NCI-H1436 treated with DMSO at 0.1 percent for 48 hours (cell line): ENCODE measurements around the gene BSND.

ENCODE experiments used
- DNase-seq: peaks from one replicate; lab custom pipeline; 2025; lab: John Stamatoyannopoulos, UW

Gene BSND

DNA sequence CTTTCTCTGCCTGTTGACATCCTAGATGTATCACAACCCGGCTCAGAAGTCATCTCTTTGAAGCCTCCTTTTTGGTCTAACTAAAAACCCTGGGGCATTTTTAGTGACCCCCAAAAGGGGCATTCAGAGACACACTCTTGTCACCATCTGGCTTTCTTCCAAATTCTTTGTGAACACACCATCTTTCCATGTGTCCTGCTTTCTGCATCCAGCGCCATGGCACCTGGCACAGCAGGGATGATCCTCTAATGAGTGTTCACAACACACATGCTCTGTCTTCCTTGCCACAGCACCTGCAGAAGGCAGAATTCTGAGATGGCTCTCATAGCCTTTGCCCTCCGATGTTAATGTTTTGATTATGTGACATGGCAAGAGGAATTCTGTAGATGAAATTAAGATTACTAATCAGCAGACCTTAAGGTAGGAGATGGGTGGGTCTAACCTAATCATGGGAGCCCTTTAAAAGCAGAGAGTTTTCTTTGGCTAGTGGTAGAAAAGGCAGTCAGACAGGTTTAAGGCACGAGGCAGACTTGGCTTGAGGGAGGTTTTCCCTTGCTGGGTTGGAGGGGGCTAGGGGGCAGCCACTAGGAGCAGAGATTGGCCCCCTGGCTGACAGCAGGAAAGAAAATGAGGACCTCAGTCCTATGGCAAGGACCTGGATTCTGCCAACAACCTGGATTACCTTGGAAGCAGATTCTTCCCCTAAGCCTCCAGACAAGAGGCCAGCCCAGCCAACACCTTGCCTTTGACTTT lies 23.2 kb upstream of the BSND start:
- DNase-seq, result no peak

DNA sequence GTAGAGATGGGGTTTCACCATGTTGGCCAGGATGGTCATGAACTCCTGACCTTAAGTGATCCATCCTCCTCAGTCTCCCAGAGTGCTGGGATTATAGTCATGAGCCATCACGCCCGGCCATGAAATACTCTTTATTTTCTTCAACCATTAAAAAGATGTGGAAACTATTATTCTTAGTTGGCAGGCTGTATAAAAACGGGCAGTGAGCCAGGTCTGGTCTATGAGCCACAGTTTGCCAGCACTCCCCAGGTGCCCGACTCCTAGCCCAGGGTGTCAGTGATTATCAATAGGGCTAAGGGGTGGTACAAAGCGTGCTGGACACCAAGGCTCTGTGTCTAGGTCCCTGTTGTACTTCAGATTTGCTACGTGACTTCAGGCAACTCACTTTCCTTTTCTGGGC lies 22.0 kb upstream of the BSND start:
- DNase-seq, result no peak

DNA sequence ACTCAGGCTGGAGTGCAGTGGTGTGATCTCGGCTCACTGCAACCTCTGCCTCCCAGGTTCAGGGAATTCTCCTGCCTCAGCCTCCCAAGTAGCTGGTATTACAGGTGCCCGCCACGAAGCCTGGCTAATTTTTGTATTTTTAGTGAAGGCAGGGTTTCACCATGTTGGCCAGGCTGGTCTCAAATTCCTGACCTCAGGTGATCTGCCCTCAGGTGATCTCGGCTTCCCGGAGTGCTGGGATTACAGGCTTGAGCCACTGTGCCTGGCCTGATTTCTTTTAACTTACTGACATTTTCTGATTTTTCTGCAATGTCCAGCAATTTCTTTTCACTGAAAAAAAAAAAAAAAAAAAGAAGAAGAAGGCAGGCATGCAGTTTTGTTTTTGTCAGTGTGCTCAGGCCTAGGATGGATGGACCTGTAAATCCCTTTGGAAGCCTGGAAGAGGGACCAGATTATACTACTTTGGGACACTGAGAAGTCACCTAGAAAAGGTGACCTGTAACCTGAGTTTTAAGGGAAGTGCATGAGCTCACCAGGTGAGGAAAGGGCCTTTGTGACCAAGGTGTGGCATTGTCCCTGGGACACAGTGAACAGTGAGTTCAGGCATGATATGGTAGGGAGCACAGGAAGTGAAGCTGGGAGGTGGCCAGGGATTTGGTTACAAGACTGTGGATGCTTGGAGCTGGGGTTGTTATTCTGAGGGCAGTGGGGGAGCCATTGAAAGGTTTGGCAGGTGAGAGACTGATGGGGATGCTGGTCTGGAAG lies 21.0 kb upstream of the BSND start:
- no peak for DNase-seq

DNA sequence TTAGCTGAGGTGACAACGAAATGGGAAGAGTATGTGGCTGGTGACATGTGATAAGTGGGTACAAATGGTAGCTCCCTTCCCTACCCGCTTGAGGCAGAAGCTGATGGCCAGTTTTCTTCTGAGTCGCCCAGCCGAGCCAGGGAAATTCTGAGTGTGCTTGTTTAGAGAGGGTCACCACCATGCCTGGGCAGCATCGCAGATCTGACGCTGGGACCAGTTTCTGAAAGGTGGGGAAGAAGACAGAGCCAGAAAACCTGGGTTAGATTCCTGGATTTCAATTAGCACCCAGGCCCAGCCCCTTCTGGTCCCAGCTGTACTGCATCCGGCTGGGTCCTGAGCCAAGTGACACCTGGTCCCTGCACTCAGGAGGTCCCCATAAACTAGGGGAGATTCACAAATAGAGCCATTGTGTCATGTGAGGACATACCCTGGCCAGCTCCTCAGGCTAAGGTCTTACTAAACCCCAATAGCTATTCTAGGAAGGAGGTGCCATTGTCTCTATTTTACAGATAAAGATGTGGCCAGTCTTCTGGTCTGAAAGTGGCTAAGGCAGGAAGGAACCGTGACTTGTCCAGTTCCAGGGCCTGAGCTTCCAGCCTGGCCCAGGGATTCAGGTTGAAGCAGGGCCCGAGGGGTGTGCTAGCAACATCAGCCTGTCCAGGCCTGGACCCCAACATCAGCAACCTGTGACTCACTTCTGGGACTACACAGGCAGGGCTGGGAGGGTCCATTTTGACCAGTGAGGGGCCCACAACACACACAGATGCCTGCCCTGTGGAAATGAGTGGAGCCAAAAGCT lies 20.0 kb upstream of the BSND start:
- no peak for DNase-seq

DNA sequence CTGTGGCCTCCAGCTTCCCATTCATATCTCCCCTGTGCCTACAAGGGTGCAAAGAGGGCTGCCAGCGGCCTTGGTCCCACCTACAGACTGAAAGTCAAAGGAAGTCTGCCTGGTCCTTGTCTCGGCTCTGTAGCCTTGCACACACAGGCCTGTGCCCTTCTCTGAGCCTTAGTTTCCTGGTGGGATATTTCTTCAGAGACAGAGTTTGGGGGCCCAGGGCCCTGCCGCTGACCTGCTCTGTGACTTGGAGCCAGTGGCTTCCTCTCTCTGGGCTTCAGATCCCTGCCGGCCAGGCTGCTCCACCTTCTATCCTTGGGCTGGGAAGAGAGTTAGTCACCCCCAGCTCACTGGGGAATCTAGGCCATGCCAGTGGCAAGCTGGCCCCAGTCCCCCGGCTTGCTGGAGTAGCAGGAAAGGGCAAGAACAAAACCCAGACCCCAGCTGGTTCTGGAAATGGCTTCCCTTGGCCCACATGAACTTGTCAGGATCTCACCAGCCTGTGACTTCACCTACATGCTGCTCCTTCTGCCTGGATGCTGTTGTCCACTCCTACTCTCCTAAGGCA lies 19.3 kb upstream of the BSND start:
- no peak for DNase-seq

DNA sequence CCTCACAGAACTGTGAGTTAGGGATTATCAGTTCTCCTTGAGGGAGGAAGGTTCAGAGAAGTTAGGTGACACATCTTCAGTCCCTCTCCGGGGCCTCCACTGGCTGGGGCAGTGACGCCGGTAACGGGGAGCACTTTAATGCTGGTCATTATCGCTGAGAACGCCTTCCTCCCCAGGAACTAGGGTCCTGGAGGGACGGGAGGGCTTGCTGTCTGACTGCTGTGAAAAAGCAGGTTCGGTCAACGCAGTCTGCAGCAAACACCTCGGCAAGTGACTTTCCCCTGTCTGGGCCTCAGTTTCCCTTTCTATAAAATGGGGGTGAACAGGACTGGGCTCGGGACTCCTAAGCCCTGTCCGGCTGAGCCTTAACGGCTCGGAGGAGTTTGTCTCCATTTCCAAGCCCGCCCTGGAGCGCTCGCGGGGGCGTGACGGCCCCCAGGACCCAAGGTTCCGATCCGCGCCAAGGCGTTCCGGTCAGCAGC lies 18.6 kb upstream of the BSND start:
- no peak for DNase-seq

DNA sequence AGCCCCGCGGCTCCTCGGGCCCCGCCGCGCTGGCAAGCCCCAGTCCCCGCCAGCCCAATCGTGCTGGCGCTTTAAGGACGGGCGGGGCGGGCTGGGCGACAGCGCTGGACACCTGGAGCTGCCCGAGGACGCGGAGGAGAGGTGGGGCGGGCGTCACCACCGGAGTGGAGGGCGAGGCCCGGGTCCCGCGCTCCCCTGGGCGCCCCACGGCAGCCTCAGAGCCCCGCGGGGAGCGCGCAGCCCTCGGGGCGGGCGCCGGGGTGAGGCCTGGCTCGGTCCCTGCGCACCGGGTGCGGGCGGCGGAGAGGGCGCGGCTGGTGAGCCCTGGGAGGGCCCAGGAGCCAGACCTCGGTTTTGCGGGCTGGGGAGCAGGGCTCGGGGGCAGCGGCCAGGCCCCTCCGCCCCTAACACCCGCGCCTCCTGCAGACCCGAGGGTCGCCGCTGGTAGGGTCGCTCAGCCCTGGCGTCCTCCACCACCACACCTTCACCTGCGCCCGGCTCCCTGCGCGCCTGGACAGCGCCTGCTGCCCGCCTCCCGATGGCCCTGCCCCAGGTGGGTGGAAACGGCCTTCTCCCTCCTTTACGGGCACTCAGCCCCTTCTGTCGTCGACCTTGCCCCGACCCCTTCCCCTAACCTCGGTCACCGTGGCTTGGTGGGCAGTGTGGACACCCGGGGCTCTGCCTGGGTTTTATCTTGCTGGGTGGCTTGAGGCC lies 18.0 kb upstream of the BSND start, which contains the start of gene TMEM61:
Gene TMEM61 (plus strand): TSS at position 101 of the 714 bp plus-strand sequence. CDS start 438 bp downstream, at position 539.
- DNase-seq, result no peak

DNA sequence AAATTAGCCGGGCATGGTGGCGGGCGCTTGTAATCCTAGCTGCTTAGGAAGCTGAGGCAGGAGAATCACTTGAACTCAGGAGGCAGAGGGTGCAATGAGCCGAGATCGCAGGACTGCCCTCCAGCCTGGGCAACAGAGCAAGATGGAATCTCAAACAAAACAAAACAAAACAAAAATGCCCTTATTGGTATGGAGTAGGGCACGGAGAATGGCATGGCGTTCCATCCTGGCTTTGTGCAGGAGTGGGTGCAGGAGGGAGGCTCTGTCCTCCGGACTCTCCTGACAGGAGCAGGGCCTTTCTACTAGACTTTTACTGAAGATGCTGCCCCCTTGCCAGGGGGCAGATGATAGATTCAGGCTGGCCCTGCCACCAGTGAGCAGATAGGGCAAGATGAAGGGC lies 17.3 kb upstream of the BSND start:
- DNase-seq, result no peak

DNA sequence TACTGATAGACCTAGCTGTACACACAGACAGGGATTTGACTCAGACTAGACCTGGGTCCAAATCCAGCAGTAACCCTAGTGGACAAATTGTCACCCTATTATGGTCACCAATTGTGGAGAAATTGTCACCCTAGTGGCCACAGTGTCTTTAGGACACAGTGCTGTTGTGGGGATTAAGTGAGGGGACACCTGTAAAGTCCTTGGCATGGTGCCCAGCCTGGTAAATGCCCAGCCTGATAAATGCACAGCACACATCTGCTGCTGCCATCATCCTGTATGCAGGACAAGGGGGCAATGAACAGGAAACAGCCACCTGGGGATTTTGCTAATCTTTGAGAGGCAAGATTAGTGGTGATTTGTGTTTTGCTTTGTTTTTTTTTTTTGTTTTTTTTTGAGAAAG lies 16.0 kb upstream of the BSND start:
- peak; percentile 3 for DNase-seq

DNA sequence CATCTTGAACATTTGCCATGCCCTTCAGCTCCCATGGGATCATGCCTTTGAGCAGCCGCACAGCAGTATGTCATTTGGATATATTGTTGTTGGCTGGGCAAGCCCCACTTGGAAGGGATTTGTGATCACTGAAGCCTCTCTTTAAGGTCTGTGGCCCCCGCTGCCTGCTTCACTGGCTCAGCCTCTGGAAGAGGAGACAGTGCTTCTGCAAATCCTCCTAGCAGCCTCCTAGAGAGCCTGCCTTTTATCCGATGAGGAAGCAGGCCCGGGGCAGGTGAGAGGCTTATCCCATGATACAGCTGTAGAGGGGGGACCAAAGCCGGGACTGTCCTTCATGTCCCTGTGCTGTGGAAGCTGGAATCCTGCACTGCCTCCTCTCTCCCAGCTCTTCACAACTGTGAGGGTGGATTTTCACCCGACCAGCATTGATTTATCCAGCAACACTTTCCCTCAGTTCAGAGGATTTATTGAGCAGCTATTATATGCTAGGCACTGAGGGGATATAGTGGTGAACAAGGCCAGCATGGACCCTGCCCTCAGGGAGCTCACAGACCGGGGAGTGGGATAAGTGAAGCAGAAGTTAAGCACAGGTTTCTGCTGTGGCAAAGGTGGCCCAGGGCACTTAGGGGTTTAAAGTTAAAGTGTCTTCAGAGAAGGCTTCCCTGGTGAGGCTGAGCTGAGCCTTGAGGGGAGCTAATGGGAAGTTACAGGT lies 14.4 kb upstream of the BSND start:
- no peak for DNase-seq

DNA sequence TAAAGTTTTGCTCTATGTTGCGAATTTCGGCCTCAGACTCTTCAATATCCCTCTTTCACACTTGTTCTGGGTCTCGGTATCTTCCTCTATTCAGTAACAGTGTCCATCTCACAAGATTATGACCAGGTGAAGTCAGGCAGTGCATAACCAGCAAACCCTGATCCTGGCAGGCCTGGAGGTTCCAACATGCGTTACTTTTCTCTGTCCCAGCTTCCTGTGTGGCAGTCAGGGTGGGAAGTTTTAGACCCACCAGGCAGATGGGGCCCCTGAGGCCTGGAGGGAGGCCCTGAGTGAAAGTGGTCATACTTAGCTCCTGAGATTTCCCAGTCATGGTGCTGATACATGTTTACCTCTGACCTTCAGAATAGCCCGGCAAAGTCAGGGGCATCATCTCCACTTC lies 13.2 kb upstream of the BSND start:
- no peak for DNase-seq

DNA sequence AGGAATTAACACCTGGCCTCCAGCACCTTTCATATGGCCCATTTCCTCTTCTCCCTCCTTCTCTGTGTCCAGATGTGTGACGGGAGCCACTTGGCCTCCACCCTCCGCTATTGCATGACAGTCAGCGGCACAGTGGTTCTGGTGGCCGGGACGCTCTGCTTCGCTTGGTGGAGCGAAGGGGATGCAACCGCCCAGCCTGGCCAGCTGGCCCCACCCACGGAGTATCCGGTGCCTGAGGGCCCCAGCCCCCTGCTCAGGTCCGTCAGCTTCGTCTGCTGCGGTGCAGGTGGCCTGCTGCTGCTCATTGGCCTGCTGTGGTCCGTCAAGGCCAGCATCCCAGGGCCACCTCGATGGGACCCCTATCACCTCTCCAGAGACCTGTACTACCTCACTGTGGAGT lies 12.7 kb upstream of the BSND start:
- DNase-seq, result no peak

DNA sequence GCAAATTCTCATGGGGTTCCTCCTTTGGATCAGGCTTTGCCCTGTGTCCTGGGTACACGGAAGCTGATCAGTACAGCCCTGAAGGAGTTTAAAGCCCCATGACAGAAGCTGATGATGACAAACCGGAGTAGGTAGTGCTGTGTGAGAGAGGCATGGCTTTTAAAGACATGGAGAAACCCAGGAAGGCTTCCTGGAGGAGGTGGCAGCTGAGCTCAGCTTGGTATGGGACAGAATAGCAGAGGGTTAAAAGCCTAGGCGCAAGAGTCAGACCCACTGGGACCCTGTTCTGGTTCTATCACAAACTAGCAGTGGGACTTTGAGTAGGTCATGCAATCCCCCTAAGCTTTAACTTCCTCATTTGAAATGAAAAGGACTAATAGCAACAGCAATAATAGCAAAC lies 12.2 kb upstream of the BSND start:
- DNase-seq, result no peak

DNA sequence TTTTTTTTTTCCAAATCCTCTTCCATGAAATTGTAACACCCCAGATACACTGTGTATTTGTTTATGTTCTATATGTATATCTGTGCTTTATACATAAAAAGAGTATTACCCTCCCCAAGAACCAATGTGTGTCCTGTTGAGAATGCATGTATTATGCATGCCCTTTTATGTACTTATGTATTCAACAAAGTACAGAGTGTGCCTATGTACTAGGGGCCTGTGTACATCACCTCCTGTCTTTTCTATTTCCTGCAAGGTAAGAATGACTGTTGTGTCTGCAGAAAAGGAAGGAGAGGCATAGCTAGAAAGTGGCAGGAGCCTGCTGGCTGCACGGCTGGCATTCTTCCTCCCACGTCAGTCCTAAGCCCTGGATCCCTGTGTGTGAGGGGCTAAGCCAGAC lies 11.3 kb upstream of the BSND start:
- DNase-seq, result no peak

DNA sequence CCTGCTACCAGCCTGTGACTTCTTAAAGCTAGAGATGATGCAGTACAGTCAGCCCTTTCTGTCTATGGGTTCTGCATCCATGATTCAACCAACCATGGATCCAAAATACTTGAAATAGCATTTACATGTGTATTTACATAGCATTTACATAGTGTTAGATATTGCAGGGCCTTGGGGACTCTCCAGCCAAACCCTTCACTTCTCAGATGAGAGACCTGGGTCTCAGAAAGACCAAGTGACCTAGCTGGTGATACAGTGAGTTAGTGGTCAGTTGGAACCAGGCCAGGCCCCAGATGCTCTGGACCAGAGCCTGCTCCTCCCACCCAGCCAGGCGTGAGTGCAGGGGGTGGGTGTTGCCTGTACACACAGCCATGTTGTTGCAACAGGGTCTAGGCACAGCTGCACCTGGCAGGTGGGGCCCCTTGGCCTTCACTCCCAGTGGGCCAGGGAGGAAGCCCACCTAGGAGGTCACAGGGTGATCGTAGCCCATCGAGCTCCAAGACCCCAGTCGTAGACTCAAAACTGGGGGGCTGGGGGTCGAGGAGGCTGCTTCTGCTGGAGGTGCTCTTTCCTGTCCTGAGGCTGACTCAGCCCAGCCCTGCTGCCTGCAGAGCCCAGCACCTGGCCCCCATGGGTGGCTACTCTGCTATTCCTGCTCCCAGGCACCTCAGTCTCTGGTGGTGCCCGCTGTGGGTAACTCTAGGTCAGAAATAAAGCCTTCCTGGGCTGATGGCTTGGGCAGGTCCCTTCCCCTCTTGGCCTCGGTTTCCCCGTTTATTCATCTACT lies 10.6 kb upstream of the BSND start:
- no peak for DNase-seq

DNA sequence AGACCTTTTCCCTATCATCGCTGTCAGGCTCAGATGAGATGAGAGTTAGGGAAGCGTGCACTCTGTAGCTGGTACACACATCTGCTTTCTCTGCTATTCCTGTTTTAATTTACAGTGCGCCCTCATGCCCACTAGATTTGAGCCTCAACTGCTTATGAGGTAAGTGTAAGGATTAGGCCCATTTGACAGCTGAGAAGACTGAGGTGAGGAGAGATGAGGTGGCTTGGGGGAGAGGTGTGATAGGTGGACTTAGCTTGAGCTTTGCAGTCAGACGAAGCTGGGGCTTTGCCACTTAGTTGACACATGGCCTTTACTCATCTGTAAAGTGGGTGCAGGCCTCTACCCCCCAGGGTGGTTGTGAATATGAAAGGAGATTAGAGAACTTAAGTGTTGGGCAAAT lies 9.8 kb upstream of the BSND start:
- no peak for DNase-seq

DNA sequence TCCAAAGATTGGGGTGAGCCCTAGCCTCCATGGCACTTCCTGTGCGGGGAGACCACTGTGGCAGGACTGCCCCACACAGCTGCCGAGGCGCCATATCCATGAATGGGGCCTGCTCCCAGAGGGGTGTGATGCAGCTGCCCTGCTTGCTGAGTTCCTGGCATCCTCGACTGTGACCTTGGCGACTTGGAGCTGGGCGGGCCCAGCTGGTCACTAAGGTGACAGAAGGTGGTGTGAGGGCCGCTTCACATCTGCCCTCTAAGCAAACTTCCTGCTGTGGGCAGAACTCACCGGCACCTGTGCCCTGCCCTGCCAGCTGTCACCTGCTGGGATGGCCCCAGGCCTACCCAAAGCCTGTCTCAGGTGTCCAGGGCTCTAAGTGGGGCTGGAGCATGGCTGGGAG lies 9.3 kb upstream of the BSND start:
- no peak for DNase-seq

DNA sequence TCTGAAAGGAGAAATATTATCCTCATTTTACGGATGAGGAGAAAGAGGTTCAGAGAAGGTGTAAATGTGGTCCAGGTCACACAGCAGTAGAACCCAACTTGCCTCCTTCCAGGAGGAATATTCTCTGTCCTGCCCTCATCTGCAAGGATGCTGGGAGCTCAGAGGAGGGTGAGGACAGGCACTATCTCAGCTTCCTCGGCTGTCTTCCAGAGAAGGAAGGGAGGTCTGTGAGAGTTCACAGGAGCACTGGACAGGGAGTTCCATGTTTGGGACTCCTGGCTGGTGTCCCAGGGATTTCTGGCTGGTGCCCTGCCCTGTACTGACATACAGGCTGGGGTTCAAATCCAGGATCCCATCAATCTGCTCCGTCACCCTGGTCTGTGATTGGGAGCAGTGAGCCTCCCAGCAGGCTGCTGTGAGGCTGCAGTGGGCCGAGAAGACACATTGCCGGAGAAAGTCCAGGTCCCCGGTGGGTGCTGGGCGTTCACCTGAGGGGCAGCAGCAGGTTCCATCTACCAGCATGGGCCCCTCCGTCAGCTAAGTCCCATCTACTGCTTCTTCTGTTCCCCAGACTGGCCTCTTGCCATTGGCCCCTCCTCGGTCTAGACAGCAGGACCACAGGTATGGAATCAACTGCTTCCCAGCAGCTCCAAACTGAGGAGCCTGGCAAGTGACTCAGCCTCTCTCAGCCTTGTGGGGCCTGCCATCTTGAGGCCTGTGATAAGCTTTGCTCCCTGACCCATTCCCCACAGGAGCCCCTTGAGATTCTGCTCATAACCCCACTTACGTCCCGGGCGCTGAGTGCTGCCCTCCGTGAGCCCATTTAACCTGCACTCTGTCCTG lies 8.5 kb upstream of the BSND start:
- DNase-seq, result no peak

DNA sequence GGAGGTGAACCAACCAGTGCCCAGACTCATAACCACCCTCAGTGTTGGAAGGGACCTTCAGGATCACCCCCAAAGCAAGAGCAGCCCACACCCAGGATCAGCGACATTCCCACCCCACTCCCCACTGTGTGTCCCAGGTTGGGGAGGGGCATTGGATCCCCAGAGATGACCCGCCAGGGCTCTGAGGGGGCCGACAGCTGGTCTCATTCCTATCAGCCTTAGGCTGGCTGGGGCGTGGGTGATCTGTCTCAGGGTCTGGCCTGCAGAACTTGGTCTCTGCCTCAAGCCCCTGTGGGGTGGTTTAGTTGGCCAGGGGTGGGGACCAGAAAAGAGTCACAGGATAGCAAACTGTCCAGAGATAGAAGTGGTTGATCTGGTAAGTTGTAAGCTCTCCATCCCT lies 7.8 kb upstream of the BSND start:
- DNase-seq, result no peak
